Measurements from ENCODE around the gene LAIR1.

DNA sequence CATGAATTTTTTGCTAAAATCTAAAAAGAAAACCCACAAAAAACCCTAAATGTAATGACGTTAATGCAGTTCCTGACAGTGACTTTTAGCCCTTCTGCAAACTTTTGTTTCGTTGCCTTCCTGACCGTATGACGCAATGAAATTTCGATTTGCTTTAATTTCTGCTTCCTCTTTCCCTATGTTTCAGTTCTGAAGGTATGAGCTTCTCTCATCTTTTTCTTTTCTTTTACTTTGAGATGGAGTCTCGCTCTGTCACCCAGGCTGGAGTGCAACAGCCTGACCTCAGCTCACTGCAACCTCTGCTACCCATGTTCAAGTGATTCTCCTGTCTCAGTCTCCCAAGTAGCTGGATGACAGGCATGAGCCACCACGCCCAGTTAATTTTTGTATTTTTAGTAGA is 45.7 kb downstream of the LAIR1 start:
- no peak for TF ChIP-seq EZH2 (IDR thresholded peaks at IDR 0.05; ENCODE audit: low read depth)
- TF ChIP-seq, protein P1, sequence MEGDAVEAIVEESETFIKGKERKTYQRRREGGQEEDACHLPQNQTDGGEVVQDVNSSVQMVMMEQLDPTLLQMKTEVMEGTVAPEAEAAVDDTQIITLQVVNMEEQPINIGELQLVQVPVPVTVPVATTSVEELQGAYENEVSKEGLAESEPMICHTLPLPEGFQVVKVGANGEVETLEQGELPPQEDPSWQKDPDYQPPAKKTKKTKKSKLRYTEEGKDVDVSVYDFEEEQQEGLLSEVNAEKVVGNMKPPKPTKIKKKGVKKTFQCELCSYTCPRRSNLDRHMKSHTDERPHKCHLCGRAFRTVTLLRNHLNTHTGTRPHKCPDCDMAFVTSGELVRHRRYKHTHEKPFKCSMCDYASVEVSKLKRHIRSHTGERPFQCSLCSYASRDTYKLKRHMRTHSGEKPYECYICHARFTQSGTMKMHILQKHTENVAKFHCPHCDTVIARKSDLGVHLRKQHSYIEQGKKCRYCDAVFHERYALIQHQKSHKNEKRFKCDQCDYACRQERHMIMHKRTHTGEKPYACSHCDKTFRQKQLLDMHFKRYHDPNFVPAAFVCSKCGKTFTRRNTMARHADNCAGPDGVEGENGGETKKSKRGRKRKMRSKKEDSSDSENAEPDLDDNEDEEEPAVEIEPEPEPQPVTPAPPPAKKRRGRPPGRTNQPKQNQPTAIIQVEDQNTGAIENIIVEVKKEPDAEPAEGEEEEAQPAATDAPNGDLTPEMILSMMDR (conservative IDR thresholded peaks at IDR 0.05): no peak

All from PC-9 (cell line).